GM12865 (cell line): ENCODE results near the gene CCDC110.

Experiments
- DNase-seq: peaks from one replicate; pipeline ENCODE4 v3.0.0; 2010; ENCODE audit warnings: low read depth
- H3K4me3 ChIP-seq: 2 replicates; pipeline ENCODE4 v1.5.1; 2011; ENCODE audit warnings: mild to moderate bottlenecking, low read depth, low read length, control low read depth
- TF ChIP-seq, protein P1 (sequence below): IDR thresholded peaks from 2 replicates; pipeline ENCODE4 v1.5.1; 2011; ENCODE audit warnings: low read length, control low read depth, low read depth, inconsistent platforms; ENCODE audit not compliant: insufficient read depth; ENCODE audit errors: missing control alignments

CCDC110 gene

DNA sequence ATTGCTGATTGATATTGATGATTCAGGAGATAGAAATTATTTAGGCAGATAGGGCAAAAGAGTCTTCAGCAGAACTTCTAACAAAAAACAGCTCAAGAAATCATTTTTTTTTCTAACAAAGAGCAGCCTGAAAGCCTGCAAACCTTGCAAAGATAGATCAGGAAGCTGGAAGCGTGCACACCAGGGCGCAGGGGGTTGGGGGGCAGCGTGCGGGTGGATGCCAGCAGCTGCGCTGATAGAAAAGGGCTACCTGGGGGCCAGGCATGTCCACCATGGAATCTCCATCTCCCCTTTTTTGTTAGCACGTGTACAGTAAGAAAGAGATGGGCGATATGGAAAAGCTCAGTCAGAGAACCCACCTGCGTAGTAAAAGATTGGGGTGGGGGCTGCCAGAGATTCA, 1.7 kb upstream of the CCDC110 start:
- TF ChIP-seq, protein P1, sequence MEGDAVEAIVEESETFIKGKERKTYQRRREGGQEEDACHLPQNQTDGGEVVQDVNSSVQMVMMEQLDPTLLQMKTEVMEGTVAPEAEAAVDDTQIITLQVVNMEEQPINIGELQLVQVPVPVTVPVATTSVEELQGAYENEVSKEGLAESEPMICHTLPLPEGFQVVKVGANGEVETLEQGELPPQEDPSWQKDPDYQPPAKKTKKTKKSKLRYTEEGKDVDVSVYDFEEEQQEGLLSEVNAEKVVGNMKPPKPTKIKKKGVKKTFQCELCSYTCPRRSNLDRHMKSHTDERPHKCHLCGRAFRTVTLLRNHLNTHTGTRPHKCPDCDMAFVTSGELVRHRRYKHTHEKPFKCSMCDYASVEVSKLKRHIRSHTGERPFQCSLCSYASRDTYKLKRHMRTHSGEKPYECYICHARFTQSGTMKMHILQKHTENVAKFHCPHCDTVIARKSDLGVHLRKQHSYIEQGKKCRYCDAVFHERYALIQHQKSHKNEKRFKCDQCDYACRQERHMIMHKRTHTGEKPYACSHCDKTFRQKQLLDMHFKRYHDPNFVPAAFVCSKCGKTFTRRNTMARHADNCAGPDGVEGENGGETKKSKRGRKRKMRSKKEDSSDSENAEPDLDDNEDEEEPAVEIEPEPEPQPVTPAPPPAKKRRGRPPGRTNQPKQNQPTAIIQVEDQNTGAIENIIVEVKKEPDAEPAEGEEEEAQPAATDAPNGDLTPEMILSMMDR, result no peak
- DNase-seq, result no peak
- no peak overlapping the region for H3K4me3 ChIP-seq

DNA sequence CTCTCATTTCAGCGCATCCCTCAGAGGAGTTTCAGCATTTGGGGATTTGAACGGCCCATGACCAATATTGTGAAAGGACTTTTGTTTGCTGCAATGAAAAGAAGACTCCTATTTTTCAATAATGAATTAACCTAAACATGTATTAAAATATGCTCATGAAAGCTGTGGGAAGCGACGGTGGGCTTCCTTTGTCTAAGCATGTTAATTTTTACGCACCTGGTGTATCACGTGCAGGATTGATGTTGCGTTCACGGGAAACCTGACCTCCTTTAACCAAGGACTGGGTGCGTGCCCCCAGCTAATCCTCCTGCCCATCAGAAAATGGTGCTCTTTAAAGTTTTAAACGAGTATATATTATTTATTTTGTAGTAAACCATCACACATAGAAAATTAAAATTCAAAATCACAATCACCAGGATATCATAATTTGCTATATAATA, 590 bp upstream of the CCDC110 start:
- peak overlapping the region; percentile 95 for H3K4me3 ChIP-seq
- DNase-seq, result peak; percentile 45
- TF ChIP-seq, protein P1, result no peak

DNA sequence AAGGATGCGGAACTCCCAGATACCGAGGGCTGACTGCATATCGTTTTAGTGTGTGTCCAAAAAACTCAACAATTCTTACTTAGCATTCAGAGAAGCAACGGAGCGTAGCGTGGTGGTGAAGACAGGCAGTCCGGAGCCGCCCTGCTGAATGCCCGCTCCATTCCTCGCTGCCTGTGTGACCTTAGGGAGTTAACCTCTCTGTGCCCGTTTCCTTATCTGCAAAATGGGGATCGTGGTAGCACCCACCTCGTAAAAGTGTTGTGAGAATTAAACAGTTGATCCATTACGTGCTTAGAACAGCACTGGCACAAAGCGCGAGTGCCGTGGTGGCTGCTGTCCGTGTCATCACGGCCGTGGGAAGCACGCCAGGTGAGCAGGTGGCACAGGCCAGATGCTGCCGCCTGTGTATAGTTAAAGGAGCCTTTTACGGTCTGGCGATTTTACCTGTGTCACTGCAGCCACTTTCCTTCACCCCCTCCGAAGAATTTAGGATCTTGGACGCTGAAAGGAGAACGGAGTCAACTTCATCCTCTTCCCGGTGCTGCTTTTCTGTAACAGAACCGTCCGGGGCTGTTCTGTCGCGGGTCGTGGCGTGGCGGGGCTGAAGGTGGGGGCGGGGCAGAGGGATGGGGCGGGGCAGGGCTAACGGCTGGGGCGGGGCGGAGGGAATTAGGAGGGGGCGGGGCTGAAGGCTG, 885 bp downstream of the CCDC110 start:
- no peak for DNase-seq
- H3K4me3 ChIP-seq, result peak overlapping the region; percentile 59
- TF ChIP-seq, protein P1, result no peak

DNA sequence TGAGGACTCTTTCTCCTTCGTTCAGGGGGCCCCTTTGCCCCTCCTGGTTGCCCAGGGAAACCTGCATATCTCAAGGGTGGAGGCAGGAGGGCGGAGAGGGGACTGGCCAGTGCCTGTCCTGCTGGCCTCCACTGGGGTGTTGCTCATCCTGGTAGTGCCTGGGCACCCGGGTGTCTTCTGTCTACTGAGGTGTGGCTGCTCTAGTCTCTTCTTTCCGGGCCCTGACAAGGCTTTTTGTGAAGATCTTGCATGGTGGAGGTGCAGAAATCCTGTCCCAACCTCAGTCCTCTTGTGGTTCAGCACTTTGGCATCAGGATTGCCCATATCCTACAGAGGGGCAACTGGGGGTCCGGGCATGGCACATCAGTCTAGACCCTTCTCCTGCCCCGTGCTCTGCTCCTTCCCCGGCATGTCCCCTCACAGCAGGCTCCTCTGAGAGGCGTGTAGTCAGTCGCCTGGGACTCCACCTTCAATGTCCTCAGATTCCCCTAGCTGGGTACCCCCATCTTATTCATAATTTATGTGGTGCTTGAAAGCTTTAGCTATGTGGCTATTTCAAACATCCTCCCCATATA, 1.9 kb downstream of the CCDC110 start:
- DNase-seq, result no peak
- no peak overlapping the region for H3K4me3 ChIP-seq
- TF ChIP-seq, protein P1, result no peak

- H3K4me3 ChIP-seq, result no peak overlapping the region
- DNase-seq, result no peak
- TF ChIP-seq, protein P1, result no peak
Observed at GRCh38 chr4:185468999-185469398, 2.5 kb downstream of the CCDC110 start.

GRCh38 chr4:185467991-185468390, 3.5 kb downstream of the CCDC110 start:
- DNase-seq, result no peak
- H3K4me3 ChIP-seq, result no peak overlapping the region
- TF ChIP-seq, protein P1, result no peak
